MCF 10A (cell line): Measurements from ENCODE around the gene DYNLT4. TPM values are rescaled to one million over a fixed set of nuclear protein-coding genes. Genes with fewer than 3 reads are reported as not detected.

ENCODE experiments used
- BruUV-seq: library from RNA; stranded (reverse); fragments of 400-500 nt; replicated peaks from 2 replicates; lab custom pipeline; 2021; lab: Mats Ljungman, UMichigan
- CTCF ChIA-PET: fragments of 300-600 bp; sonication (Branson Sonifier 250); formaldehyde crosslinking; extraction: SDS; loops from one replicate; lab custom pipeline; 2021; ENCODE audit warnings: antibody characterized with exemption, inconsistent platforms; lab: Yijun Ruan, JAX
- POLR2A ChIA-PET: fragments of 300-600, 350-650 bp; sonication (Branson Sonifier 250); formaldehyde crosslinking; extraction: SDS; loops from one replicate; lab custom pipeline; 2020; ENCODE audit warnings: antibody characterized with exemption, inconsistent platforms; lab: Yijun Ruan, JAX
- DNase-seq: peaks from one replicate; pipeline ENCODE4 v3.0.0-alpha.2; 2018; ENCODE audit not compliant: unreplicated experiment
- H3K27ac Mint-ChIP-seq: one replicate; pipeline ENCODE4 v1.8.0; 2022; ENCODE audit warnings: mild to moderate bottlenecking, low read depth, mixed read lengths; ENCODE audit not compliant: unreplicated experiment
- H3K27me3 Mint-ChIP-seq: one replicate; pipeline ENCODE4 v1.8.0; 2022; ENCODE audit warnings: mixed read lengths; ENCODE audit not compliant: insufficient read depth, unreplicated experiment
- H3K36me3 Mint-ChIP-seq: one replicate; pipeline ENCODE4 v1.8.0; 2022; ENCODE audit warnings: mild to moderate bottlenecking, moderate library complexity, mixed read lengths; ENCODE audit not compliant: insufficient read depth, unreplicated experiment
- H3K4me1 Mint-ChIP-seq: one replicate; pipeline ENCODE4 v1.8.0; 2022; ENCODE audit warnings: mixed read lengths; ENCODE audit not compliant: insufficient read depth, unreplicated experiment
- H3K4me3 Mint-ChIP-seq: one replicate; pipeline ENCODE4 v1.8.0; 2022; ENCODE audit warnings: mild to moderate bottlenecking, moderate library complexity, mixed read lengths; ENCODE audit not compliant: unreplicated experiment
- H3K9me3 Mint-ChIP-seq: one replicate; pipeline ENCODE4 v1.8.0; 2022; ENCODE audit warnings: mixed read lengths; ENCODE audit not compliant: unreplicated experiment
- CTCF ChIP-seq: fragments of 200-600 bp; IDR thresholded peaks from one replicate; pipeline ENCODE4 v1.8.0; 2022; ENCODE audit warnings: antibody characterized with exemption, mild to moderate bottlenecking; ENCODE audit not compliant: unreplicated experiment
- intact Hi-C: fragments of 100-400 bp; cut with micrococcal nuclease; formaldehyde crosslinking; loops from 2 replicates; pipeline ENCODE4 v1.14.1; 2022
- total RNA-seq: library from RNA; stranded (reverse); gene quantifications from 2 replicates; pipeline ENCODE4 v1.2.3, GENCODE V29; 2022

DYNLT4 gene
- total RNA-seq, 1 experiment from 2014 or later: not detected

- Mint-ChIP-seq H3K27me3 (no peaks in the 10 kb centered on the region), H3K4me1 (no peaks in the 10 kb centered on the region), H3K27ac (no peak overlapping the region), H3K4me3 (no peak overlapping the region), H3K36me3 (no peaks in the 10 kb centered on the region), H3K9me3 (no peaks in the 10 kb centered on the region)
- intact Hi-C loops: no loop called here
- BruUV-seq: no TSS peak
- no peak for TF ChIP-seq CTCF
- ChIA-PET POLR2A (interaction anchor here (0.7 to 1.2 kb wide), 4 partner anchors 15 to 57 kb away, joined by 3 read pairs; partner anchors contain the start of gene RPS8), CTCF (interaction anchor here (0.5 to 1.2 kb wide), 2 partner anchors 34 to 162 kb away, joined by 3 read pairs; no protein-coding TSS in a partner anchor)
- DNase-seq: no peak
Measured at GRCh38 chr1:44832056-44832705, 25.0 kb upstream of the DYNLT4 start.

DNA sequence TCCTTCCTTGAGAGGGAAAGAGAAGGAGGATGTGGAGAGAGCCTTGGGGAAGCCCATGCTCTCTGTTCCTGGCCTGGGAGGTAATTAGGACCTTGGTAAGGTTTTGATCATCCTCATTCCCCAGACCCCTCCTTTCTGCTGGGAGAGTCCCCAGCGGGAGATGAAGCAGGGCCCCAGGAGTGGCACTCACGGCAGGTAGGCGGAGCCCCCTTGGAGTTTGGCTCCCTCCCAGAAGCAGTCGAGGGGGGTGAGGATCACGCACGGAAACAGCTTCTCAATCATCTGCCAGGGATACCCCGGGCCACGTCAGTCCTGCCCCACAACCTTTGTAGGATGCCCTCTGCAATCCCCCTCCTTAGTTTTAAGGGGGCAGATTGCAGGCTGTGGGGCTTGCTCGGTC, 24.4 kb upstream of the DYNLT4 start:
- H3K36me3 Mint-ChIP-seq: no peaks in the 10 kb centered on the region
- ChIA-PET CTCF (interaction anchor here (1.2 to 1.4 kb wide), 2 partner anchors 13 to 163 kb away, joined by 3 to 5 read pairs; no protein-coding TSS in a partner anchor), POLR2A (interaction anchor here (0.6 to 1.2 kb wide), 4 partner anchors 11 to 101 kb away, joined by 3 read pairs; partner anchors contain the start of genes PTCH2 and RPS8)
- no peak for DNase-seq
- no peaks in the 10 kb centered on the region for H3K27me3 Mint-ChIP-seq
- H3K4me1 Mint-ChIP-seq: no peaks in the 10 kb centered on the region
- no TSS peak for BruUV-seq
- TF ChIP-seq CTCF: no peak
- no peaks in the 10 kb centered on the region for H3K9me3 Mint-ChIP-seq
- H3K27ac Mint-ChIP-seq: no peak overlapping the region
- intact Hi-C loops: no loop called here
- H3K4me3 Mint-ChIP-seq: no peak overlapping the region

- BruUV-seq: no TSS peak
- intact Hi-C loops: no loop called here
- H3K27ac Mint-ChIP-seq: no peak overlapping the region
- H3K4me3 Mint-ChIP-seq: no peak overlapping the region
- no peaks in the 10 kb centered on the region for H3K27me3 Mint-ChIP-seq
- no peaks in the 10 kb centered on the region for H3K9me3 Mint-ChIP-seq
- CTCF ChIA-PET: interaction anchor here (0.6 to 1.4 kb wide), 2 partner anchors 12 to 752 kb away, joined by 3 to 5 read pairs; no protein-coding TSS in a partner anchor
- DNase-seq: no peak
- H3K4me1 Mint-ChIP-seq: no peaks in the 10 kb centered on the region
- TF ChIP-seq CTCF: no peak
- POLR2A ChIA-PET: interaction anchor here (0.6 to 1.4 kb wide), 6 partner anchors 11 to 181 kb away, joined by 3 read pairs; partner anchors contain the start of genes PTCH2, RPS8 and UROD
- H3K36me3 Mint-ChIP-seq: no peaks in the 10 kb centered on the region
Measured at GRCh38 chr1:44830900-44831304, 23.8 kb upstream of the DYNLT4 start.

DNA sequence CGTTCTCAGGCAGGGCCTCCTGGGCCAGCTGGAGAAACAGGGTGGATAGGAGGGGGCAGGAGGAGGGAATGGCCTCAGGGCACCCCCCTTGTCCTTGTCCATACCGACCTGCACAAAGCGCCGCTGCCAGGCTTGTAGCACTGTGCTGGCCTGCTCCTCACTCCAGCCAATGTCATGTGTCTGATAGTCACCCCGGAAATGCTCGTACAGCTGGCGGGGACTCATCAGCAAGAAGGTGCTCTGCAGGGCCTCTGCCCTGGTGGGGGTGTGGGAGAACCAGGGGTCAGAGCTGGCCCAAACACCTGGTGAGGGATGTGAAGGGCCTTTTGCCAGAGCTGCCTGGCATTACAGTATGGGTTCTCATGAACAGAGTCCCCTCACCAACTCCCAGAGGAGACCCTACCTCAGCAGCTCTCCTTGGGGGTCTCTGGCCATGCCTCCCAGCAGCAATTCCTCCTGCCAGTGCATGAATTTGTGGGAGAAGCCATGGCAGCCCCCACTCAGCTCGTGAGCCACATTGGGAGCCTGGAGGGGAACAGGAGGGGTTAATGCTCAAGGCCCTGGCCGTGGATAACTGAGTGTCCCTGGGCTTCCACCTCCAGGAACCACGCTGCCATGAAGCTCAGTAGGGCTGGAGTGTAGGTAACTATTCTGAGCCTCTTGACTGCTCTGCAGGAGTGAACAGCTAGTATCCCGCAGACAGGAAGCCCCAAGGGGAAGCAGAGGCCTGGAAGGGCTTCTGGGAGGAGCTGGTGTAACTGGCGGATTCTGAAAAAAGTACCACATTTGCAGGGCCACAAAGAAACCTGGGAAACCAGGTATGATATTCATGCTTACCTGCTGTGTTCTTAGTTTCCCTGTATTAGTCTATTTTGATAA, 22.6 kb upstream of the DYNLT4 start:
- Mint-ChIP-seq H3K27ac (no peak overlapping the region), H3K36me3 (no peaks in the 10 kb centered on the region), H3K4me3 (no peak overlapping the region), H3K27me3 (no peaks in the 10 kb centered on the region), H3K9me3 (no peaks in the 10 kb centered on the region), H3K4me1 (no peaks in the 10 kb centered on the region)
- no peak for DNase-seq
- ChIA-PET CTCF (interaction anchor here (0.6 kb wide), 1 partner anchor 753 kb away, joined by 3 read pairs; no protein-coding TSS in a partner anchor), POLR2A (interaction anchor here (1.4 kb wide), 1 partner anchor 183 kb away, joined by 3 read pairs; the partner anchor contains the start of gene UROD)
- TF ChIP-seq CTCF: no peak
- no TSS peak for BruUV-seq
- intact Hi-C loops: no loop called here
